ENCODE measurements around the gene SLC37A1.
A peak's percentile ranks its signal among the peaks of the same experiment; 100 is the strongest.

The SLC37A1 gene

GRCh38 chr21:42522771-42523170, 9.1 kb downstream of the SLC37A1 start:
- H3K4me1 ChIP-seq (ENCODE audit: control insufficient read depth, insufficient read depth, low read length) = peaks cover 6% of the 10 kb centered on the region
- POLR2A ChIA-PET = no interaction called here
- H3K4me3 ChIP-seq (ENCODE audit: low read depth, low read length) = no peak overlapping the region
- H3K9me3 ChIP-seq (ENCODE audit: control insufficient read depth, insufficient read depth, low read depth, low read length) = no peaks in the 10 kb centered on the region
- TF ChIP-seq PRDM1 (tag by site-specific recombination; IDR thresholded peaks at IDR 0.05) (no peak), ZXDB (tag by site-specific recombination; IDR thresholded peaks at IDR 0.05) (no peak), ZNF16 (tag by site-specific recombination; IDR thresholded peaks at IDR 0.05; ENCODE audit: low read depth) (no peak), HOXC10 (CRISPR knock-in tag; IDR thresholded peaks at IDR 0.05) (no peak), ZNF211 (tag by site-specific recombination; IDR thresholded peaks at IDR 0.05; ENCODE audit: low read depth) (no peak), ZNF26 (tag by site-specific recombination; IDR thresholded peaks at IDR 0.05) (no peak), ZNF362 (tag by site-specific recombination; IDR thresholded peaks at IDR 0.05) (no peak)
- no peak overlapping the region for H3K27ac ChIP-seq (ENCODE audit: extremely low read depth, low read depth, low read length)
- CTCF ChIA-PET = interaction anchor here (0.6 kb wide), 1 partner anchor 22 kb away, joined by 3 read pairs; no protein-coding TSS in a partner anchor
- H3K36me3 ChIP-seq (ENCODE audit: control insufficient read depth in 2 of 2, insufficient read depth in 1 of 2, low read length in 2 of 2) = peaks cover 0 to 21% of the 10 kb centered on the region in 2 experiments; a peak in 2 of 3 replicates

GRCh38 chr21:42523211-42523610, 9.6 kb downstream of the SLC37A1 start:
- ChIA-PET POLR2A (no interaction called here), CTCF (interaction anchor here (0.6 kb wide), 1 partner anchor 22 kb away, joined by 3 read pairs; no protein-coding TSS in a partner anchor)
- H3K27ac ChIP-seq (ENCODE audit: extremely low read depth, low read depth, low read length) = no peak overlapping the region

GRCh38 chr21:42523941-42524340, 10.3 kb downstream of the SLC37A1 start:
- CTCF ChIA-PET = interaction anchor here (0.6 kb wide), 2 partner anchors 257 to 912 kb away, joined by 3 read pairs; no protein-coding TSS in a partner anchor
- TF ChIP-seq GLIS2 (tag by site-specific recombination; IDR thresholded peaks at IDR 0.05) (no peak), ELK4 (IDR thresholded peaks at IDR 0.05; ENCODE audit: borderline replicate concordance, low read depth, low read length) (no peak)
- no peak overlapping the region for H3K4me3 ChIP-seq (ENCODE audit: low read depth, low read length)

More at GRCh38 chr21:42523211-42523610, 9.6 kb downstream of the SLC37A1 start:
- H3K36me3 ChIP-seq (ENCODE audit: control insufficient read depth in 2 of 2, insufficient read depth in 1 of 2, low read length in 2 of 2) = peaks cover 0 to 21% of the 10 kb centered on the region in 2 experiments; a peak in 2 of 3 replicates
- no peak for TF ChIP-seq ZSCAN4 (tag by site-specific recombination; IDR thresholded peaks at IDR 0.05)
- TF ChIP-seq MZF1 (tag by site-specific recombination; IDR thresholded peaks at IDR 0.05; ENCODE audit: borderline replicate concordance) = no peak
- no peak for TF ChIP-seq SCRT2 (tag by site-specific recombination; IDR thresholded peaks at IDR 0.05)
- TF ChIP-seq ZEB2 (tag by site-specific recombination; IDR thresholded peaks at IDR 0.05) = no peak
- TF ChIP-seq ZNF560 (tag by site-specific recombination; IDR thresholded peaks at IDR 0.05; ENCODE audit: borderline replicate concordance) = no peak
- TF ChIP-seq ZNF510 (tag by site-specific recombination; IDR thresholded peaks at IDR 0.05; ENCODE audit: insufficient replicate concordance) = no peak
- TF ChIP-seq ZNF488 (tag by site-specific recombination; IDR thresholded peaks at IDR 0.05) = no peak
- TF ChIP-seq ZNF324 (tag by site-specific recombination; IDR thresholded peaks at IDR 0.05) = no peak
- TF ChIP-seq ZNF548 (tag by site-specific recombination; IDR thresholded peaks at IDR 0.05) = no peak
- no peak for TF ChIP-seq ZNF302 (tag by site-specific recombination; IDR thresholded peaks at IDR 0.05; ENCODE audit: low read depth)
- peaks cover 6% of the 10 kb centered on the region for H3K4me1 ChIP-seq (ENCODE audit: control insufficient read depth, insufficient read depth, low read length)
- no peak overlapping the region for H3K4me3 ChIP-seq (ENCODE audit: low read depth, low read length)
- H3K9me3 ChIP-seq (ENCODE audit: control insufficient read depth, insufficient read depth, low read depth, low read length) = no peaks in the 10 kb centered on the region

More at GRCh38 chr21:42523941-42524340, 10.3 kb downstream of the SLC37A1 start:
- Histone ChIP-seq H3K36me3 (ENCODE audit: control insufficient read depth in 2 of 2, insufficient read depth in 1 of 2, low read length in 2 of 2) (peaks cover 0 to 13% of the 10 kb centered on the region in 2 experiments; a peak in 2 of 3 replicates), H3K9me3 (ENCODE audit: control insufficient read depth, insufficient read depth, low read depth, low read length) (no peaks in the 10 kb centered on the region), H3K4me1 (ENCODE audit: control insufficient read depth, insufficient read depth, low read length) (peaks cover 6% of the 10 kb centered on the region), H3K27ac (ENCODE audit: extremely low read depth, low read depth, low read length) (peak overlapping the region; percentile 44; the same call in 1 of the 2 replicates)
- POLR2A ChIA-PET = no interaction called here
